Measurements from ENCODE around the gene COPA.

- no peak for TF ChIP-seq CTCF (conservative IDR thresholded peaks at IDR 0.05)
- TF ChIP-seq ZFX (IDR thresholded peaks at IDR 0.05): no peak
These were observed 18.1 kb upstream of the COPA start for GRCh38 chr1:160361199-160361598.

All from C4-2B (cell line).